ENCODE data around the gene FOXG1. TPM values are rescaled to one million over a fixed set of nuclear protein-coding genes. Genes with fewer than 3 reads are reported as not detected.

Gene FOXG1
- total RNA-seq, 3 donors from 2014 or later (not counting 1 experiment from before 2014, with no cell fraction given), result not detected

DNA sequence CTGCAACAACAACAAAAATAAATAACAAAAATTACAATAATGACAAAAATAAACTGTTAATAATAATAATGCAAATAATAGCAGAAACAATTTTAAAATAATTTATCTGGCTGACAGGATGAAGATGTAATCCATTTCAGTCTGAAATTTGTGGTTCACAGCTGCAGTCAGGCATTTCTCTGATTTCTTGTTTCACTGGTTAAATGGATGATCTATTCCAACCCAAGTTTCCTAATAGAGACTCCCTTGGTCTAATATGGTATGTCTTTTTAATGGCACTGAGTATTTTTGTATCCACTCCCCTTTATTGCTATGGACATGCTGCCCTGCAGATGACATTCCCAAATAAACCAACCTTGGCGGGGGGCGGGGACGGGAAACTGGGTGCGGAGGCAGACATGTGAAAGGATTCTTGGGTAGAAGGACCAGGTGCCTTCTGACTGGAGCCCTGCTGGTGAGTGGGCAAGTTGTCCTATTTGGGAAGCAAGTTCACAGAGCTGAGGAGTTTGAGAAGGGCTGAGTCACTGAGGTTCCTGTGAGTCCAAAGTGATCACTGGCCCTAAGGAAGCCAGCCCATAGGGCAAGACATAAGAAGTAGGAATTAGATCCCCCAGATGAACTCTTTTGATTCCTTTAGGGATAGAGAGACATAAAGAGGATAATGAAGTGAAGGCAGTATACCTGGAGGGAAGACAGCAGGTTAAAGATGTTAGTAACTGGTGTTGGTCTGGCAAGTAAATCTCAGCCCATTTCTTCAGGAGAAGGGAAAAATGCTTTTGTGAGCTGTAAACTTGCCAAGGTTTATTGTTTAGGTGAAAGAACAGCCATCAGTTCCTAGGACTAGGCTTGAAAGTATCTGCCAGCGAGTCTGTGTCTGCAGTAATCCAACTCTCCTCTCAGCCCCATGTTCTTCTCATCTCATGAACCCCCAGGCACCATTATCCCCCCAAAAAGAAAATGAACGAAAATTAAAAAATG, 14.5 kb downstream of the FOXG1 start:
- Histone ChIP-seq H3K27ac (ENCODE audit: low read length) (no peak overlapping the region), H3K36me3 (ENCODE audit: control insufficient read depth, insufficient read depth, low read length) (no peaks in the 10 kb centered on the region), H3K9me3 (ENCODE audit: control insufficient read depth, insufficient read depth, low read length) (peaks cover 7% of the 10 kb centered on the region), H3K4me3 (ENCODE audit: low read length) (no peak overlapping the region), H3K4me1 (ENCODE audit: control insufficient read depth, insufficient read depth, low read length) (peaks cover 6% of the 10 kb centered on the region), H3K27me3 (ENCODE audit: control insufficient read depth, insufficient read depth, low read length) (peaks cover 28% of the 10 kb centered on the region)
- peaks cover 21 to 39% of the 10 kb centered on the region in 2 donors for H3K27me3 Mint-ChIP-seq (ENCODE audit: low read depth in 2 of 2)
- ATAC-seq (no peak), DNase-seq (no peak)
- intact Hi-C loops (cut with micrococcal nuclease), result no loop called here
- 7% methylated on average over 5 of the region's 6 CpGs for WGBS (ENCODE audit: insufficient coverage)
- H3K4me3 Mint-ChIP-seq, result no peak overlapping the region
- peaks cover 2 to 8% of the 10 kb centered on the region in 2 donors for H3K9me3 Mint-ChIP-seq
- peaks cover 23% of the 10 kb centered on the region for H3K36me3 Mint-ChIP-seq
- H3K27ac Mint-ChIP-seq, result no peak overlapping the region
- TF ChIP-seq, protein P1, sequence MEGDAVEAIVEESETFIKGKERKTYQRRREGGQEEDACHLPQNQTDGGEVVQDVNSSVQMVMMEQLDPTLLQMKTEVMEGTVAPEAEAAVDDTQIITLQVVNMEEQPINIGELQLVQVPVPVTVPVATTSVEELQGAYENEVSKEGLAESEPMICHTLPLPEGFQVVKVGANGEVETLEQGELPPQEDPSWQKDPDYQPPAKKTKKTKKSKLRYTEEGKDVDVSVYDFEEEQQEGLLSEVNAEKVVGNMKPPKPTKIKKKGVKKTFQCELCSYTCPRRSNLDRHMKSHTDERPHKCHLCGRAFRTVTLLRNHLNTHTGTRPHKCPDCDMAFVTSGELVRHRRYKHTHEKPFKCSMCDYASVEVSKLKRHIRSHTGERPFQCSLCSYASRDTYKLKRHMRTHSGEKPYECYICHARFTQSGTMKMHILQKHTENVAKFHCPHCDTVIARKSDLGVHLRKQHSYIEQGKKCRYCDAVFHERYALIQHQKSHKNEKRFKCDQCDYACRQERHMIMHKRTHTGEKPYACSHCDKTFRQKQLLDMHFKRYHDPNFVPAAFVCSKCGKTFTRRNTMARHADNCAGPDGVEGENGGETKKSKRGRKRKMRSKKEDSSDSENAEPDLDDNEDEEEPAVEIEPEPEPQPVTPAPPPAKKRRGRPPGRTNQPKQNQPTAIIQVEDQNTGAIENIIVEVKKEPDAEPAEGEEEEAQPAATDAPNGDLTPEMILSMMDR (IDR thresholded peaks at IDR 0.05), result no peak
- peaks cover 6 to 8% of the 10 kb centered on the region in 2 donors for H3K4me1 Mint-ChIP-seq

DNA sequence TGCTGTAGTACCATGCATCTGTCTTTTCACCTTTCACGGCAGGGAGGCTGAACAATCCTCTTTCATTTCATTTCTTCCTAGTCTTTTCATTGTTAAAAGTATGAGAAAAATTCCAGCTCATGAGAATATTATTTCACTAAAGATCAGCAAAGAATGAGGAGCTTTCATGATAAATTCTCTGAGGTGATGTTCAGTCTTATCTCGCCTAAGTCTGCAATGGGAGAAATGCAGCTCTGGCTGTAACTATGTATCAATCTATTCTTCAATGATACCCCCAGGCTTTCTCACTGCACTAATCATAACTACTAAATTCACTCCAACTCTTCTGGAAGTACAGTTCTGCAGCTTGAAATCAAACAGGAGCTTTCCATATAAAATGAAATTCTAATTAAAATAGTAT, 15.7 kb downstream of the FOXG1 start:
- no peak for DNase-seq
- H3K36me3 ChIP-seq (ENCODE audit: control insufficient read depth, insufficient read depth, low read length), result no peaks in the 10 kb centered on the region
- H3K9me3 ChIP-seq (ENCODE audit: control insufficient read depth, insufficient read depth, low read length), result peaks cover 7% of the 10 kb centered on the region
- peaks cover 6% of the 10 kb centered on the region for H3K4me1 ChIP-seq (ENCODE audit: control insufficient read depth, insufficient read depth, low read length)
- H3K27ac ChIP-seq (ENCODE audit: low read length), result no peak overlapping the region
- TF ChIP-seq, protein P1 (IDR thresholded peaks at IDR 0.05), result no peak
- Mint-ChIP-seq H3K9me3 (peaks cover 4 to 11% of the 10 kb centered on the region in 2 donors), H3K27ac (no peak overlapping the region), H3K4me3 (no peak overlapping the region), H3K4me1 (peaks cover 6 to 8% of the 10 kb centered on the region in 2 donors), H3K27me3 (ENCODE audit: low read depth in 2 of 2) (peaks cover 21 to 39% of the 10 kb centered on the region in 2 donors), H3K36me3 (peaks cover 28% of the 10 kb centered on the region)
- ATAC-seq, result no peak
- peaks cover 24% of the 10 kb centered on the region for H3K27me3 ChIP-seq (ENCODE audit: control insufficient read depth, insufficient read depth, low read length)
- H3K4me3 ChIP-seq (ENCODE audit: low read length), result no peak overlapping the region
- 10% methylated on average over 1 of the region's 2 CpGs for WGBS (ENCODE audit: insufficient coverage)
- intact Hi-C loops (cut with micrococcal nuclease), result no loop called here

DNA sequence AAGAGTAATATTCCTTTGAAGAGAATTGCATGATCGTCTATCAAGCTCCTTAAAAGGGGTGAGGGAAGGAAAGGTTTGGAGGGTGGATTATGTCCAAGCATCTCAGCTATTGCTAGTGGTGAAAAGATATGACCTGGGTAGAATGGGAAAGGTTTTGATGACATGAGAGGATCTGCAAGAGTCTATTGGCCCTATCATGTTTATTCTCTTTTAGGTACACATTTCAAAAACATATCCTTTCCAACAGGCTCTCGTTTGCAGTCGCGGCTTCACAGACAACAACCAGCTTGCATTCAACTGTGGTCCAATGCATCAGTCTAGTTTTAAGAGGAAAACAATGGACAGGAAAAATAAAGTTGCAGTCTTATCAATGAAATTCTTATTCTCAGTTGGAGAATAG, 17.1 kb downstream of the FOXG1 start:
- peaks cover 17% of the 10 kb centered on the region for H3K27me3 ChIP-seq (ENCODE audit: control insufficient read depth, insufficient read depth, low read length)
- ATAC-seq, result no peak
- Mint-ChIP-seq H3K27ac (no peak overlapping the region), H3K4me3 (no peak overlapping the region), H3K9me3 (peaks cover 7 to 15% of the 10 kb centered on the region in 2 donors), H3K4me1 (peaks cover 6 to 8% of the 10 kb centered on the region in 2 donors), H3K27me3 (ENCODE audit: low read depth in 2 of 2) (peaks cover 14 to 27% of the 10 kb centered on the region in 2 donors), H3K36me3 (peaks cover 30% of the 10 kb centered on the region)
- TF ChIP-seq, protein P1 (IDR thresholded peaks at IDR 0.05), result no peak
- DNase-seq, result no peak
- no peak overlapping the region for H3K27ac ChIP-seq (ENCODE audit: low read length)
- peaks cover 7% of the 10 kb centered on the region for H3K9me3 ChIP-seq (ENCODE audit: control insufficient read depth, insufficient read depth, low read length)
- H3K4me1 ChIP-seq (ENCODE audit: control insufficient read depth, insufficient read depth, low read length), result peaks cover 6% of the 10 kb centered on the region
- 13% methylated on average over 4 of the region's 4 CpGs for WGBS (ENCODE audit: insufficient coverage)
- H3K4me3 ChIP-seq (ENCODE audit: low read length), result no peak overlapping the region
- intact Hi-C loops (cut with micrococcal nuclease), result no loop called here
- no peaks in the 10 kb centered on the region for H3K36me3 ChIP-seq (ENCODE audit: control insufficient read depth, insufficient read depth, low read length)

Measured in natural killer cell (primary cell).